IPS DF 19.7 (cell line): ENCODE measurements around the gene RPUSD1.

Experiments used
- DNase-seq: peaks from one replicate; pipeline ENCODE4 v3.0.0-alpha.2; 2013; ENCODE audit warnings: low read depth, low spot score

Gene RPUSD1

DNA sequence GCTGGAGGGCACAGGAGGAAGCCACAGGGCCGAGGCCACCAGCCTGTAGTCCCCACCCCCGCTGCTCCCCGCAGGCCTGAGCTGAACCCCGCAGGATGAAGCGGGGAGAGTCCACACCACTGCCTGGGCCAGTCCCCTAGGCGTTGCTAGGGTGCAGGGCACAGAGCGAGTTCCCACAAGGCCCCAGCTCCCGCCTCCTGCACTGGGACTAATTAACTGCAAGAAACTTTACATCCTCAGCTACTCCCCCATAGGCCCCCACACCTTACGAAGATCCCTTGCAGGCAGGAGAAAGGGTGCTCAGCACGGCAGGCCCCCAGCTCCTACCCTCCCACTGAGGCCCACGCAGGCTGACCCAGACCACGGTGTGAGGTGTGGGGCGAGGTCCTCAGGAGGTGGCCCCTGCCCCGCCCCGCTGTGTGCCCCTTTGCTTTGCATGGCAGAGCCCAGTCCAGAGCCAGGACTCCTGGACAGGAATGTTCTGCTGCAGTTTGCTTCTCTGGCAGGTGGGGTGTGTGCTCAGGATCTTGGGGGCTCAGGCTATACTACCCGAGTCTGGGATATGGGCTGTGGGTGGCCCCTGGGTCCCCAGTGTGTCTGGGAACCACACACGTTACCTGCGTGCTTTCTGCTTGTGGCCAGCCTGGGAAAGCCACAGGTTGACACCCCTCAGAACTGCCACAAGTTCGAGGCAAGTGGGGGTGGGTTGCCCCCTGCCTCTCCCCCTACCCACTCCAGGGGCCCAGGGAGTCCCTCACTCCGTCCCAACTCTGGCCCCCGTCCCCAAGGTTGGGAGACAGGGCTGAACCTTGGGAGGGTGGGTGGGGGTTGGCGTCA is 11.1 kb upstream of the RPUSD1 start:
- no peak for DNase-seq

DNA sequence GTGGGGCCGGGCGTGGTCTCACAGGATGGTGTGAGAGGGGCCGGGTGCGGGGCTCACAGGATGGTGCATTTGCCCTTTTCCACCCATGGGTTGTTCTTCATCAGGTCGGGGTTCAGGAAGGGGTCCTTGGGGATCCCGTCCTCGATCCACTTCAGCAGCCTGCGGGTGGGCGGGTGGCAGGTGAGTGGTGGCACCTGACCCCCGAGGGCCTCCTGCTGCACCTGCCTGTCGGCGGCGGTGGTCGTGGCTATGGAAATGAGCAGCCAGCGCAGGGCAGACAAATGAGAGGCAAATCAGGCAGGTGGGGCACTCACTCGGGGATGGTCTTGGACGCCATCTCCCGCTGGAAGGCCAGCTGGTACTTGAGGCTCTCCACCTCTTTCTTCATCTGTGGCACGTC is 10.5 kb upstream of the RPUSD1 start:
- no peak for DNase-seq

DNA sequence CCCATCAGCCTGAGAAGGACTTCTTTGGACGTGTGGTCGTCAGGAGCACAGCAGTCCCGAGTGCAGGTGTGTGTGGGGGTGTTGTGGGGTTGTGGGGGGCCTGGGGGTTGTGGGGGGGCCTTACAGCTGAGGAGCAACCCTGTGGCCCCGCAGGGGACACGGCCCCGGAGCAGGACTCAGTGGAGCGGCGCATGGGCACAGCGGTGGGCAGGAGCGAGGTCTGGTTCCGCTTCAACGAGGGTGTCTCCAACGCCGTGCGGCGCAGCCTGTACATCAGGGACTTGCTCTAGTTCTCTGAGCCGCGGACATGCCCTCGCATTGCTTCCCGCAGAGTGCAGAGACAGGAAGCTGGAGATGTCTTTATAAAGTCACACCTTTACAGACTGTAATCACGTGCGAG is 9.5 kb upstream of the RPUSD1 start:
- DNase-seq, result no peak

DNA sequence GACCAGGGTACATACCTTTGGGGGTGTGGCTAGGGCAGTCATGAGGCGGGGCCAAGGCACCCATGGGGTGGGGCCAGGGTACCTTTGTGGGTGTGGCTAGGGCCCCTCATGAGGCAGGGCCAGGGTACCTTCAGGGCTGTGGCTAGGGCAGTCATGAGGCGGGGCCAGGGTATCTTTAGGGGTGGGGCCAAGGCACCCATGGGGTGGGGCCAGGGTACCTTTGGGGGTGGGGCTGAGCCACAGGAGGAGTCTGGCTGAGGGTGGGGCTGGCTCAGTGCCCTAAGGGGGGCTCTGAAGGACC is 8.9 kb upstream of the RPUSD1 start:
- DNase-seq, result no peak

DNA sequence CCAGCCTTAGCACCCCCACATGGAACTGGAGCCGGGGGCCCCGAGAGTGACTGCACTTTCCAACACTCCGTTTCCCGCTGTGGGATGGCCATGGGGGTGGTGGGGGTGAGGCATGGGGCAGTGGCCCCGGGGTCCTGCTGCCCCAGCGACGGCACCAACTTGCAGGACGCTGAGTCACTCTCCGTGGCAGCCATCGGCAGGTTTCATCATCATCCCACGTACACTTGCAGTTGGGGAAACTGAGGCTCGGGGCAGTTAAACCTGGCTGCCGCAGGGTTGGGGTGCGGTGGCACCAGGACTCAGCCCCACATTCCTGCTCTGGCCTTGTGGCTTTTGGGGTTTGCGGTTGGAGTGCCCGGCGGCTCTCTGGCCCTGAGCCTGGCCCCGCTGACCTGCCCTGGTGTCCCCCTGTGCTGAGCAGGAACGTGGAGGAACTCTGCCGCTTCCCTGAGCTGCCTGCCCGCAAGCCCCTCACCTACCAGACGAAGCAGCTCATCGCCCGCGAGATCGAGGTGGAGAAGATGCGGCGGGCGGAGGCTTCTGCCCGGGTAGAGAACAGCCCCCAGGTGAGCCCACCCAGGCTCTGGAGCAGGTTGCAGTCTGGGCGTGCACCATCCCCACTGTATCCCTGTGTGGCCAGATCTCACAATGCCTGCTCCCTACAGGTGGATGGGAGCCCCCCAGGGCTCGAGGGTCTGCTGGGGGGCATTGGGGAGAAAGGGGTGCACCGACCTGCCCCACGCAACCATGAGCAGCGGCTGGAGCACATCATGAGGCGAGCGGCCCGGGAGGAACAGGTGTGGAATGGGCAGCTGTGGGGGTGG is 8.3 kb upstream of the RPUSD1 start:
- no peak for DNase-seq

DNA sequence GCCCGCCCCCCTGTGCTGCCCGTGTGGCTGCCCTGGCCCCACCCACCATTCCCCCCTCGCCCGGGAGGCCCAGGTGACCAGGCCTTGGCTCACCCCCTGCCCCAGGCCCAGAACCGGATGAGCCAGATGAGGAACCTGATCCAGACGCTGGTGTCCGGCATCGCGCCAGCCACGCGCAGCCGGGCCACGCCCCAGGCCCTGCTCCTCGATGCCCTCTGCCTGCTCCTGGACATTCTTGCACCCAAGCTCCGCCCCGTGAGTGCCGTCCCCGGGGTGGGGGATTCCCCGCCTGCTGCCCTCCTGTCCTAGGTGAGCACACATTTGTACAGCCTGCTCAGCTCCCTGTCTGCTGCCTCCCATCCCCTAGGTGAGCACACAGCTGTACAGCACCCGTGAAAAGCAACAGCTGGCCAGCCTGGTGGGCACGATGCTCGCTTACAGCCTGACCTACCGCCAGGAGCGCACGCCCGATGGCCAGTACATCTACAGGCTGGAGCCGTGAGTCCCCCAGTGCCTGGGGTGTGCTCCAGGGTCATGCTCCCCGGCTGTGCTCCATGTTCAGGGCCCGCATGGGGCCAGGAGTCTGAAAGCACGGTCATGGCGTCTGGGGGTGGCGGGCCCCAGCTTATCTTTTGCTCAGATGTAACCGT is 7.5 kb upstream of the RPUSD1 start:
- no peak for DNase-seq

DNA sequence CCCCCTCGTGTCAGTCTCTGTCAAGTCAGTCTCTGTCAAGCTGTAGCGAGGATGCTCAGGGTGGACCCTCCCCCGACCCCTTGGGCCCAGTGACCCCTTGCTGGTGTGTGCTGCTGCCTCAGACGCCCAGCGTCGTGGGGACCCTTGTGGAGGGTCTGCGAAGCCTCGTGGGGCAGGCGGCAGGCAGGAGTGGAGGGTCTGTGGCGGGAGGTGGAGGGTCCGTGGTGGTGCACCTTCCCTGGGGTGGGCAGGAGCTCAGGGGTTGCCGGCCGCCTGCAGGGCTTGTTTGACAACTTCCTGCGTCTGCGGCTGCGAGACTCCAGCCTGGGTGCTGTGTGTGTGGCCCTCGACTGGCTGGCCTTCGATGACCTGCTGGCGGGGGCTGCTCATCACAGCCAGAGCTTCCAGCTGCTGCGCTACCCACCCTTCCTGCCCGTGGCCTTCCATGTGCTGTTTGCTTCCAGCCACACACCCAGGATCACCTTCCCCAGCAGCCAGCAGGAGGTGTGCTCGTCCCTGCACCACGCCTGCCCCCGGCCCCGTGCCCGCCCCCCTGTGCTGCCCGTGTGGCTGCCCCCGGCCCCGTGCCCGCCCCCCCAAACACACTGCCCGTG is 6.8 kb upstream of the RPUSD1 start:
- DNase-seq, result no peak

DNA sequence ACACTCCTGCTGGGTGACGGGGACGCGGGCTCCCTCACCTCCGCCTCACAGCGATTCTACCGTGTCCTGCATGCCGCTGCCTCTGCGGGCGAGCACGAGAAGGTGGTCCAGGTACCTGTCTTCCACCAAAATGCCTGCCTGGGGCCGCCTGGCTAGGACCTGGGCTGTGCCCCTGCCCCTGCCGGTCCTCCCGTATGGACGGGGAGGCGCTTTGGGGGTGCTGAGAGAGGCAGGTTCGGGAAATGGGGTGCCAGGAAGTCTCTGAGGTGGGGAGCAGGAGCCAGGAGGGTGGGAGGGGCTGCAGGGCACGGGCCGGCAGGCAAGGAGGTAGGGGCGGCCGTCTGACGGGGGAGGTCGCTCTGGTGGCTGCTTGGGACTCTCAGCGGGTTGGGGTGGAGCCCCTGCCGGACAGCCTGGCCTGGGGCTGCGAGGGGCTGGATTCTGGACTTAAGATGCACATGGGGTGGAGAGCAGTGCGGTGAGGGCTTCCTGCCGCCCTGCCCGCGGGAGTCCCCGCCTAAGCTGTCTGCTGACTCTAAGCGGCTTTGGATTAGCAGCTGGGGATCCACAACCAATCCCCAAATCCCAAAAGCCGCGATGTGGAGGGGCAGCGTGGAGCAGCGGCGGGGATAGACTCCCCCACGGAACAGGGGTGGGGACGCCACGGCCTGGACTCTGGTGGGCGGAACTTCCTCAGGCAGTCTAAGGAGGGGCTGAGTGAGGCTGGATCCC is 6.1 kb upstream of the RPUSD1 start:
- DNase-seq, result no peak

DNA sequence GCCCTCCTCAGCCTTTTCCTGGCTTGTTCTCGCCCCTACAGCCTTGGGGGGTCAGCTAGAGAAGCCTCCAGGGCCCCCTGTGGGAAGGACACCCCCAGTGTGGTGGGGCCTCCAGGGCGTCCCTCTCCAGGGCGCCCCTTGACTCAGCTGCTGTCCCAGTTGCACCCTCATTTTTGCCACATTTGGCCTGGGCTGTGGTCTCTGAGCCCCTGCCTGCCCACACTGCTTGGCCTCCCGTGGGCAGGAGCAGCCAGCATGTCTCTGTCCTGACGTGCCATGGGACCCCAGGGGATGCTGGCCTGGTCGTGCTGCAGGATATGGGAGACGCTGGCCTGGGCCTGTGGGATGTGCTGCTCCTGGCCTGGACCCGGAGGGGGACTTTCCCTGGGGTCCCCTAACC is 5.2 kb upstream of the RPUSD1 start:
- no peak for DNase-seq

DNA sequence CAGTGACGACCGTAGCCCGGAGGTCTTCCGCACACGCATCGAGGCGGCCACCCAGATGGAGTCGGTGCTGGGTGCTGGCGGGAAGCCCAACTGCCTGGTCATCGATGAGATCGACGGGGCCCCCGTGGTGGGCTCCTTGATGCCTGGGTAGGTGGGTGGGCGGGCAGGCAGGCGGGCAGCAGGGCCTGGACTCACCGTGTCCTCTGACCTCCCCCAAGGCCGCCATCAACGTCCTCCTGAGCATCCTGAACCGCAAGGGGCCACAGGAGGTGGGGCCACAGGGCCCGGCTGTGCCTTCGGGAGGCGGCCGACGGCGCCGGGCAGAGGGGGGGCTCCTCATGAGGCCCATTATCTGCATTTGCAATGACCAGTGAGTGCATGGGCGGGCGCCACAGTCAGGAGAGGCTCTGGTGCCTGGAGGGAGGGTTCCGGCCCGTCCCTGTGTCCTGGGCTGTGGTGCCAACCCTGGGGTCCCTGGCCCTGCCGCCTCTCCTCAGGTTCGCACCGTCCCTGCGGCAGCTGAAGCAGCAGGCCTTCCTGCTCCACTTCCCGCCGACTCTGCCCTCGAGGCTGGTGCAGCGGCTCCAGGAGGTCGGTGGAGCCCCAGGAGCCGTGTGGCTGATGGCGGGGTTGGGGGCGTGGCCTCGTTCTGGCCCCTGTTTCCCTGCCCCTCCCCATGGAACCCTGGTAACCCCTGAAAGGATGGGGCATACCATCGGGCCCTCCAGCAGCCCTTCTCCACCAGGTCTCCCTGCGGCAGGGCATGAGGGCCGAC is 4.2 kb upstream of the RPUSD1 start:
- no peak for DNase-seq

DNA sequence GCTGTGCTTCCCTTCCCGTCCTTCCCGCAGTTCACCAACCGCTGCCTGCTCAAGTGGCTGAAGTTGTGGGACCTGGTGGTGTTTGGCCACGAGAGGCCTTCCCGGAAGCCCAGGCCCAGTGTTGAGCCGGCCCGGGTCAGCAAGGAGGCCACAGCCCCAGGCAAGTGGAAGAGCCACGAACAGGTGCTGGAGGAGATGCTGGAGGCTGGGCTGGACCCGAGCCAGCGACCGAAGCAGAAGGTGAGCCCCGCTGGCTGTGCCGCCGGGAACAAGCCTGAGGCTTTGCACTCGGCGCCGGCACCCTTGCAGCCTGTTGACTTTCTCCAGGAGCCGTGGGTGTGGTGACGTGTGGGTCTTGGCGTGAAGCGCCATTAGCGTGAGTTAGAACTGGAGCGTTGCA is 3.0 kb upstream of the RPUSD1 start:
- no peak for DNase-seq

DNA sequence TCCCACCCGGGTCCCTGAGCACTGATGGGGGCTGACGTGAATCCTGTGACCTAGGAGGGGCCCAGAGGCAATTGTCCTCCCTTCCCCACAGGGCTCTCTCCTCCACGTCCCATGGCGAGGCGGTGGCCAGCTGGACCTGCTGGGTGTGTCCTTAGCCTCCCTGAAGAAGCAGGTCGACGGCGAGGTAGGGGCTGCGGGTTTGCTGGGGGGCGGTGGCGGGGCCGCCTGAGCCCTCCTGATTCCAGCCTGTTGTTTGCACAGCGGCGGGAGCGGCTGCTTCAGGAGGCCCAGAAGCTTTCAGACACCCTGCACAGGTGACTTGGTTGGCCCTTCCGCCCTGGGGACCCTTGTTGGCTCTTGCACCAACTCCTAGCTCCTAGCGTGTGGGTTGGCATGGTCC is 1.9 kb upstream of the RPUSD1 start:
- DNase-seq, result no peak

DNA sequence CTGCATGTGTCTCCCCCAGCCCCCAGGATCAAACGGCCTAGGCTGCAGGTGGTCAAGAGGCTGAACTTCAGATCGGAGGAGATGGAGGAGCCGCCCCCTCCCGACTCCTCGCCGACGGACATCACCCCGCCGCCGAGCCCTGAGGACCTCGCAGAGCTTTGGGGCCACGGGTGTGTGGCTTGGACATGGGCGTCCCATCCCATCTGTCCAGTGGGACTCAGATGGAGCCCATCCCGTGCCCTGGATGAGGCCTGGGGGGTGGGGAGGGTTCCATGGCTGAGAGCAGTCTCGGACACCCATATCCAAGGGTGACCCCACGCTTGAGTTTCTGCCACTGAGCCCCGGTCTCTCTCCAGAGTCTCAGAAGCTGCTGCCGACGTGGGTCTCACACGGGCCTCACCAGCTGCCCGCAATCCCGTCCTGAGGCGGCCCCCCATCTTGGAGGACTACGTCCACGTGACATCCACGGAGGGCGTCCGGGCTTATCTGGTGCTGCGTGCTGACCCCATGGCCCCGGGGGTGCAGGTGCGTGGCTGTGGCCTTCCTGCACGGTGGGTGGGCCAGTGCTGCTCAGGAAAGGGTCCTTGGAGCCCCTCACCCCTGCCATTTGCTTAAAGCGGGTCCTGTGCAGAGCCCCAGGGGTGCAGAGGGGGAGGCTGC is 1.1 kb upstream of the RPUSD1 start:
- no peak for DNase-seq

DNA sequence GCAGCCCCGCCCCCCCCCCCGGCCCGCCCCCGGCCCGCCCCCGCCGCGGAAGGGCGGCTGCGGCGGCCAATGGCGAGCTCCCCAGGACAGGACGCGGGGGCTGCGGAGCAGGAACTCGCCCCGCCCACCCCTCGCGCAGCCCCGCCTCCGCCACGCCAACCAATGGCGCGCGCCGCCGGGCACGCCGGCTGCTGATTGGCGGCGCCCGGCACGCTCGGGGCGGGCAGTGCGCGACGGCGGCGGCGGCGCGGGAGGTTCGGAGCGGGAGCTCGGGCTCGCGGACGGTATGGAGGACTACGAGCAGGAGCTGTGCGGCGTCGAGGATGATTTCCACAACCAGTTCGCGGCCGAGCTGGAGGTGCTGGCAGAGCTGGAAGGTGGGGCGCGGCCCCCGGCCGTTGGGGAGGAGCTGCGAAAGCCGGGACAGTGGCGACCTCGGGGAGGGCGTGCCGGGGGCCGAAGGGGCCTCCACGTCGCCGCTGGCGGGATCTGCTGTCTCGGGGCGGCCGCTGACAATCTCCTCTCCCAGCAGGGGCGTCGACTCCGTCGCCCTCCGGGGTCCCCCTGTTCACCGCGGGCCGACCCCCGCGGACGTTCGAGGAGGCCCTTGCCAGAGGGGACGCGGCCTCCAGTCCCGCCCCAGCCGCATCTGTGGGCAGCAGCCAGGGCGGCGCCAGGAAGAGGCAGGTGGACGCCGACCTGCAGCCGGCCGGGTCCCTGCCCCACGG is 382 bp upstream of the RPUSD1 start, which contains the start of gene CHTF18:
CHTF18 (plus strand) TSS at position 222 of the 728 bp plus-strand sequence; CDS start at position 287, 65 bp downstream.
- DNase-seq, result peak; percentile 28

DNA sequence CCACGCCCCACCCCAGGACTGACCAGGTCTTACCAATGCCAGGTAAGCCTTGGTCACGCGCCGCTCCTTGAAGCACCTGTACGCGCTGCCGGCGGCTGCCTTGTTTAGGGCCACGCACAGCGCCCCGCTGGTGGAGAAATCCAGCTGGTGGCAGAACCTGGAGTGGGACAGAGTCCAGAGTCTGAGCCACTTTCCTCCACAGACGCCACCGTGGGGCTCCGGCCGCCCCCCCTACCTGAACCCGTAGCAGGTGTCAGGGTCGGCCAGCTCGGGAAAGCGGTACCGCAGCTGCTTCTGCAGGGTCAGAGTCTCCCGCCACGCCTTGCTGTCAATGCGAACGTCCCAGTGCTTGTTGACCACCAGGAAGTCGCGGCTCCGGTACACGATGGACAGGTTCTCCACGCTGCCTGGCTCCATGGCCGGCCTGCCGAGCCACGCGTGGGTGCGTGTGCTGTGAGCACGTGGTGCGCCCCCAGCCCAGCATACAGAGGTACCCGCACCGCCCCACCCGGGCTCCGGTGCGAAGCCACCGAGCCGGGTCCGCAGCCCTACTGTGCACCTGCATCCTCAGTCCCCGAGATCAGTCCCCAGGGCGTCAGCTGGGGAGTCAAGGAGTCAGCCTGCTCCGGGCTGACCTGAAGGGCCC is 737 bp downstream of the RPUSD1 start:
- no peak for DNase-seq

DNA sequence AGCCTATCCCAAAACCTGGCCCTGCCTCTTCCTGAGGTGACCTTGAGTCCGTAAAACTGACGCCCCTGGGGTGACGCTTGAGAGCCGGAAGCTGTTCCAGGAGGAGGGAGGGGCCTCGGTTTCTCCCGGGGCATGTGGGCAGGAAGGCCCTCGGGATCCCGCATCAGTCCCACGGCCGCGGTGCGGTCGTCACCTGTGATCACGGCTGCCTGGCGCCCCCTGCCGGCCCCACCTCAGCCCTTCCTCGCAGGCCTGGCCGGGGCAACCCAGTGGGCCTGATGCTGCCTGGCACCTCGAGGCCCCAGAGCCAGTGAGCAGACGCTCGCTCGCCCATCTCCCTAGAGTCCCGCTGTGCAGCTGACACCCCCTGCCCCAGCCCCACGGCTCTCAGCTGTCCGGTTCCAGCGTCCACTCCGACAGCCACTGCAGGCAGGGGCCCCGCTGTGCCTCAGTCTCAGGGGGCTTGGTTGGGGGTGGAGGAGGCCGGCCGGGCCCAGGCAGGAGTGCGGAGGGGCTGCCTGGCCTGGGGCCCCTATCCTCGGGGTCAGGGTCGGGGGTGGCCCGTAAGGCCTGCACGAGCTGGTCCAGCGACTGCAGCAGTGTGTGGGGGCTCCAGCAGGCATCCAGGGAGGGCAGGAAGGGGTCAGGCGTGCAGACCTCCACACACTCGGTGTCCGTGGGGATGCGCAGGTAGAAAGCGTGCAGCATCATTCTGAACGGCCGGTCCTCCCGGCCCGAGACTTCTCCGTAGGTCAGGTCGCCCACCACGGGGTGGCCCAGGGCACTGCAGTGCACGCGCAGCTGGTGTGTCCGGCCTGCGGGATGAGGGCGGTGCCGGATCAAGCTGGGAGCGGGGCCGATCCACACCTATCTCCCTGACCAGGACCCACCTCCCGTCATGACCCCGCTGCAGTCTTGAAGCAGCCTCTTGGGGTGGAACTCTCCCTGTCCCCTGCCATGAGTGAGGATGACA is 2.3 kb downstream of the RPUSD1 start:
- DNase-seq, result peak; percentile 33

DNA sequence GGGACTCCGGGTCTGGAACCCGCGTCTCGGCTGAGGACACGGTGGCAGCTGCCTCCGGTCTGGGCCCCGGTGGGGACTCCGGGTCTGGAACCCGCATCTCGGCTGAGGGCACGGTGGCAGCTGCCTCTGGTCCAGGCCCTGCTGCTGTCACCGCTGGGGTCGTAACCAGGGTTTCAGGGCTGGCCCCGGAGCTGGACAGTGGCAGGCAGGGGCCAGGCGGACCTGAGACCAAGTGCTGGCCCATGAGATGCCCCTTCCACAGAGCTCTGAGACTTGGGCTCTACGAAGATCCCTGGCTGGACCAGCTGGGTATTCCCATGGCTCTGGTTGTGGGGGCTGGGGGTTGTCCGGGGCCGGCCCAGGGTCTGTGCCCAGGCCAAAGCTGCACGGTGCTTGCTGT is 3.8 kb downstream of the RPUSD1 start:
- no peak for DNase-seq
